ENCODE measurements around the gene SULT1C4. TPM values are rescaled to one million over a fixed set of nuclear protein-coding genes. Genes with fewer than 3 reads are reported as not detected.

Gene SULT1C4
- total RNA-seq, 1 donor from 2014 or later = 8.0 TPM

DNA sequence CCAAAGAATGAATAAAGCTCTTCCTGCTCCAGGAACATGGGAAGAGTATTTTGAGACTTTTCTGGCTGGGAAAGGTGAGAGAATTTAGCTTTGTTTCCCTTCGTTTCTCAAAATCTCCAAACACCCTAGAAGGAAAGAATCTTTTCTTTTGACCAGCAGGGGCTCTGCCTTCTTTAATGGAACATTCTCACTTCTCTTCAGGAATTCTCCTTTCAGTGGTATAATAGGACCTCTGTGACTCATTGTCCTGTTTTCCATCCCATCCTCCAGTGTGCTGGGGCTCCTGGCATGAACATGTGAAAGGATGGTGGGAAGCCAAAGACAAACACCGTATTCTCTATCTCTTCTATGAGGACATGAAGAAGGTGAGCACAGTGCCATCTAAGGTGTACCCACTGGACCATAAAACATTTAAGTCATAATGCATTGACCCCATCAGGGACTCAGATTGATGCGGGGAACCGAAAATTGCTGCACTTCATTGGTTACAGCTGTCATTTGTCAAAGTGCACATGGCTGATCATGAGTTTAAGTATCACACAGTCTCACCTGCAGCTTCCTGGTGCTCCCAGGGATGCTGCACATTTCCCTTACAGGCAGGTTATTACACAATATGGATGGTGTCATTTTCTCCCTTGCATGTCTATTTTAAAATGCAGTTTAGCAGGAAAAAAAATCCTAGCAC is 5.5 kb downstream of the SULT1C4 start:
- DNase-seq (ENCODE audit: low read depth, low spot score) = no peak
- H3K27me3 Mint-ChIP-seq (ENCODE audit: low read depth) = no peaks in the 10 kb centered on the region
- H3K36me3 Mint-ChIP-seq (ENCODE audit: low read depth) = peaks cover 9% of the 10 kb centered on the region
- TF ChIP-seq, protein P1, sequence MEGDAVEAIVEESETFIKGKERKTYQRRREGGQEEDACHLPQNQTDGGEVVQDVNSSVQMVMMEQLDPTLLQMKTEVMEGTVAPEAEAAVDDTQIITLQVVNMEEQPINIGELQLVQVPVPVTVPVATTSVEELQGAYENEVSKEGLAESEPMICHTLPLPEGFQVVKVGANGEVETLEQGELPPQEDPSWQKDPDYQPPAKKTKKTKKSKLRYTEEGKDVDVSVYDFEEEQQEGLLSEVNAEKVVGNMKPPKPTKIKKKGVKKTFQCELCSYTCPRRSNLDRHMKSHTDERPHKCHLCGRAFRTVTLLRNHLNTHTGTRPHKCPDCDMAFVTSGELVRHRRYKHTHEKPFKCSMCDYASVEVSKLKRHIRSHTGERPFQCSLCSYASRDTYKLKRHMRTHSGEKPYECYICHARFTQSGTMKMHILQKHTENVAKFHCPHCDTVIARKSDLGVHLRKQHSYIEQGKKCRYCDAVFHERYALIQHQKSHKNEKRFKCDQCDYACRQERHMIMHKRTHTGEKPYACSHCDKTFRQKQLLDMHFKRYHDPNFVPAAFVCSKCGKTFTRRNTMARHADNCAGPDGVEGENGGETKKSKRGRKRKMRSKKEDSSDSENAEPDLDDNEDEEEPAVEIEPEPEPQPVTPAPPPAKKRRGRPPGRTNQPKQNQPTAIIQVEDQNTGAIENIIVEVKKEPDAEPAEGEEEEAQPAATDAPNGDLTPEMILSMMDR (conservative IDR thresholded peaks at IDR 0.05) = no peak
- no peak overlapping the region for H3K4me3 Mint-ChIP-seq
- no peak overlapping the region for H3K27ac Mint-ChIP-seq (ENCODE audit: unreplicated experiment)
- peaks cover 26% of the 10 kb centered on the region for H3K4me1 Mint-ChIP-seq
- no peaks in the 10 kb centered on the region for H3K9me3 Mint-ChIP-seq

- peaks cover 12% of the 10 kb centered on the region for H3K4me1 Mint-ChIP-seq
- H3K27me3 Mint-ChIP-seq (ENCODE audit: low read depth) = no peaks in the 10 kb centered on the region
- no peaks in the 10 kb centered on the region for H3K9me3 Mint-ChIP-seq
- H3K27ac Mint-ChIP-seq (ENCODE audit: unreplicated experiment) = no peak overlapping the region
- TF ChIP-seq, protein P1 (conservative IDR thresholded peaks at IDR 0.05) = no peak
- no peak overlapping the region for H3K4me3 Mint-ChIP-seq
- peaks cover 16% of the 10 kb centered on the region for H3K36me3 Mint-ChIP-seq (ENCODE audit: low read depth)
- DNase-seq (ENCODE audit: low read depth, low spot score) = no peak
These were observed 7.1 kb downstream of the SULT1C4 start for GRCh38 chr2:108384662-108385393.

DNA sequence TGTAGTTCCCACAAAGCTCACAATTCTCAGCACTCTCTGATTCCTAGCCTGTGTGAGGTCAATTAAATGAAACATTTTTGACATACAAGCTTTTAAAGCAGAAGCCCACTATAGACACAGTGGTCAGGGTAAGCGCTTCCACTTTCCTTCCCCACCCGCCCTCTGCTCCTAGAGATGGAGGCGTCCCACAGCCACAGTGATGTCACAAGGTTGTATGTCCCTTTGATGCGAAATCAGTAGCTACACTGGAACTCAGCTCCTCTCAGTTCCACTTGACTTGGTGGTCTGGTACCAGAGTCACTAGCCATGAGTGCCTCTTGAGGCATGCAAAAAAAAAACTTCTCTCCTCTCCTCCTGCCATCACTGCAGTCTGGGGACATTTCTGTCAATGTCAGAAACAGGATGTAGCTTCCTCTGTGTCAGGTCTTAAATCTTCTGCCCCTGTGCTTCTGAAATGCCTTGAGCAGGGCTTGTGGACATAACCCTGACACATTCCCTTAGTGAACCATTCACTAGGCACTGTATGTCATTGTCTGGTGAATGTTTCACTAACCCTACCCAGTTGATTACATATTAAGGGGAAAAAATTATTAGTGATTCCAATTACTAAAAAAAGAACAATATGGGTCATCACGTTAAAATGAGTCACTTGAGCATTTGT is 7.8 kb downstream of the SULT1C4 start:
- peaks cover 10% of the 10 kb centered on the region for H3K4me1 Mint-ChIP-seq
- TF ChIP-seq, protein P1 (conservative IDR thresholded peaks at IDR 0.05) = no peak
- no peaks in the 10 kb centered on the region for H3K9me3 Mint-ChIP-seq
- no peak overlapping the region for H3K27ac Mint-ChIP-seq (ENCODE audit: unreplicated experiment)
- DNase-seq (ENCODE audit: low read depth, low spot score) = no peak
- peaks cover 20% of the 10 kb centered on the region for H3K36me3 Mint-ChIP-seq (ENCODE audit: low read depth)
- no peaks in the 10 kb centered on the region for H3K27me3 Mint-ChIP-seq (ENCODE audit: low read depth)
- H3K4me3 Mint-ChIP-seq = no peak overlapping the region

DNA sequence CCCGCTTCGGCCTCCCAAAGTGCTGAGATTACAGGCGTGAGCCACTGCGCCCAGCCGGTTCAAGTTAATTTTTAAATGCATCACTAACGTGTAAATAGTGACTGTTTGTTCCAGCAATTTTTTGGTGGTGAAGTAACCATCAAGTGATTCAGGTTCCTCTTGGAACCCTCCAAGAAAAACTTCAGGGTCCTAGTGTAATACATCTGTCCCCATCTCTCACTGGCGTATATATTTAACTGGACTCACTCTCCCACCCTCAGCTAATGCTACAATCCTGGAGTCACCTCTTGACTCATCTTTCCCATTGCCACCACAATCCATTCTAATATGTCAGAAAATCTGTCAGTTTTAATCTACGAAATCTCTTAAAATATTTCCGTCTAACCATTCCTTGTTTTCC is 10.3 kb downstream of the SULT1C4 start:
- peaks cover 8% of the 10 kb centered on the region for H3K4me1 Mint-ChIP-seq
- H3K9me3 Mint-ChIP-seq = peaks cover 3% of the 10 kb centered on the region
- no peak overlapping the region for H3K4me3 Mint-ChIP-seq
- H3K36me3 Mint-ChIP-seq (ENCODE audit: low read depth) = peaks cover 25% of the 10 kb centered on the region
- H3K27me3 Mint-ChIP-seq (ENCODE audit: low read depth) = no peaks in the 10 kb centered on the region
- no peak overlapping the region for H3K27ac Mint-ChIP-seq (ENCODE audit: unreplicated experiment)
- DNase-seq (ENCODE audit: low read depth, low spot score) = no peak
- TF ChIP-seq, protein P1 (conservative IDR thresholded peaks at IDR 0.05) = no peak

DNA sequence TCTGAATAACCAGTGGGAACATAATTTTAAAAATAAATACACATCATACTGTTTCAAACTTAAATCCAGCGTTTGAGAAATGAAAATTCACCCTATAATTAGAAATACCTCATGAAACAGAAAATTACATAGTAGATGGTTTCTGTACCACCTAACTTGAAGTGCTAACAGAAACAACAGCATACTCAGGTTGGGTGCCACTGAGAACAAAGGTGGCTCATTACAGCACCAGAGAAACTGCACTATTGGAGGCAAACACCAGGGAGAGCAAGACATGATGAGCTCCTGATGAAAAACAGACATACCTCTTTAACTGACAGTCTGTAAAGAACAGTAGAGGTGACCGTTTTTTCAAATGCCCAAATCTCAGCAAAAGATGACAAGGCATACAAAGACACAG is 12.6 kb downstream of the SULT1C4 start:
- Mint-ChIP-seq H3K27me3 (ENCODE audit: low read depth) (no peaks in the 10 kb centered on the region), H3K4me3 (no peak overlapping the region), H3K4me1 (peaks cover 3% of the 10 kb centered on the region), H3K9me3 (peaks cover 4% of the 10 kb centered on the region), H3K36me3 (ENCODE audit: low read depth) (peaks cover 22% of the 10 kb centered on the region), H3K27ac (ENCODE audit: unreplicated experiment) (no peak overlapping the region)
- no peak for DNase-seq (ENCODE audit: low read depth, low spot score)
- TF ChIP-seq, protein P1 (conservative IDR thresholded peaks at IDR 0.05) = no peak

Data from neural crest cell (in vitro differentiated cells).